Urothelium cell line (cell line): Measurements from ENCODE around the gene PROKR2.

ENCODE experiments used
- DNase-seq: peaks from one replicate; pipeline ENCODE4 v3.0.0; 2011; ENCODE audit warnings: low spot score, mixed read lengths
- FAIRE-seq: peaks from 2 replicates; lab custom pipeline; 2011; peaks lifted over from hg19 to GRCh38; lab: Jason Lieb, UNC

PROKR2 gene

GRCh38 chr20:5290596-5290995 lies 26.2 kb downstream of the PROKR2 start:
- FAIRE-seq (no peak), DNase-seq (no peak)

- DNase-seq (no peak), FAIRE-seq (no peak)
These were observed 34.2 kb downstream of the PROKR2 start for GRCh38 chr20:5282561-5282960.

GRCh38 chr20:5279661-5280060 lies 37.1 kb downstream of the PROKR2 start:
- FAIRE-seq = no peak

GRCh38 chr20:5272268-5272667 lies 44.5 kb downstream of the PROKR2 start:
- FAIRE-seq (no peak), DNase-seq (no peak)

More at GRCh38 chr20:5279661-5280060, 37.1 kb downstream of the PROKR2 start:
- DNase-seq = no peak

GRCh38 chr20:5270603-5271002 lies 46.2 kb downstream of the PROKR2 start:
- DNase-seq = no peak
- FAIRE-seq = no peak

GRCh38 chr20:5268449-5268848 lies 48.3 kb downstream of the PROKR2 start:
- DNase-seq (no peak), FAIRE-seq (no peak)

GRCh38 chr20:5267092-5267491 lies 49.7 kb downstream of the PROKR2 start:
- DNase-seq (no peak), FAIRE-seq (no peak)
